ENCODE results near the gene MLLT10. TPM values are rescaled to one million over a fixed set of nuclear protein-coding genes. Genes with fewer than 3 reads are reported as not detected.

The MLLT10 gene
- total RNA-seq, 1 experiment from 2014 or later, result 48.4 TPM

- H3K27me3 ChIP-seq (ENCODE audit: insufficient read depth, low read depth), result no peaks in the 10 kb centered on the region
- H4K20me1 ChIP-seq (ENCODE audit: insufficient read depth), result peaks cover 12% of the 10 kb centered on the region
- H3K4me1 ChIP-seq (replicated peaks; ENCODE audit: insufficient read depth), result peaks cover 14% of the 10 kb centered on the region
- H3K9me3 ChIP-seq (ENCODE audit: insufficient read depth, low read depth), result no peaks in the 10 kb centered on the region
- H3K4me3 ChIP-seq, result no peak overlapping the region
- H3K27ac ChIP-seq, result no peak overlapping the region
- peaks cover 21% of the 10 kb centered on the region; the same call in 1 of the 2 replicates for H3F3A ChIP-seq (ENCODE audit: insufficient read depth, low read depth)
- BruUV-seq (replicated peaks), result no TSS peak
- DNase-seq, result no peak
- TF ChIP-seq, protein P1, sequence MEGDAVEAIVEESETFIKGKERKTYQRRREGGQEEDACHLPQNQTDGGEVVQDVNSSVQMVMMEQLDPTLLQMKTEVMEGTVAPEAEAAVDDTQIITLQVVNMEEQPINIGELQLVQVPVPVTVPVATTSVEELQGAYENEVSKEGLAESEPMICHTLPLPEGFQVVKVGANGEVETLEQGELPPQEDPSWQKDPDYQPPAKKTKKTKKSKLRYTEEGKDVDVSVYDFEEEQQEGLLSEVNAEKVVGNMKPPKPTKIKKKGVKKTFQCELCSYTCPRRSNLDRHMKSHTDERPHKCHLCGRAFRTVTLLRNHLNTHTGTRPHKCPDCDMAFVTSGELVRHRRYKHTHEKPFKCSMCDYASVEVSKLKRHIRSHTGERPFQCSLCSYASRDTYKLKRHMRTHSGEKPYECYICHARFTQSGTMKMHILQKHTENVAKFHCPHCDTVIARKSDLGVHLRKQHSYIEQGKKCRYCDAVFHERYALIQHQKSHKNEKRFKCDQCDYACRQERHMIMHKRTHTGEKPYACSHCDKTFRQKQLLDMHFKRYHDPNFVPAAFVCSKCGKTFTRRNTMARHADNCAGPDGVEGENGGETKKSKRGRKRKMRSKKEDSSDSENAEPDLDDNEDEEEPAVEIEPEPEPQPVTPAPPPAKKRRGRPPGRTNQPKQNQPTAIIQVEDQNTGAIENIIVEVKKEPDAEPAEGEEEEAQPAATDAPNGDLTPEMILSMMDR (conservative IDR thresholded peaks at IDR 0.05), result no peak
- TF ChIP-seq EZH2 (IDR thresholded peaks at IDR 0.05; ENCODE audit: low read depth), result no peak
- no peak overlapping the region for H2AFZ ChIP-seq
- H3K79me2 ChIP-seq (ENCODE audit: low read depth), result no peaks in the 10 kb centered on the region
- H3K9me2 ChIP-seq (ENCODE audit: insufficient read depth), result no peaks in the 10 kb centered on the region
- ChIA-PET CTCF (no interaction called here), POLR2A (ENCODE audit: unreplicated experiment) (no interaction called here)
- intact Hi-C loops (cut with micrococcal nuclease; ENCODE audit: unreplicated experiment), result no loop called here
- H3K4me2 ChIP-seq, result no peak overlapping the region
- no peaks in the 10 kb centered on the region for H3K36me3 ChIP-seq (ENCODE audit: low read depth)
These were observed 193.6 kb downstream of the MLLT10 start for GRCh38 chr10:21727452-21728168.

GRCh38 chr10:21728618-21729017, 194.6 kb downstream of the MLLT10 start:
- no peak for TF ChIP-seq EZH2 (IDR thresholded peaks at IDR 0.05; ENCODE audit: low read depth)
- TF ChIP-seq, protein P1 (conservative IDR thresholded peaks at IDR 0.05), result no peak
- POLR2A ChIA-PET (ENCODE audit: unreplicated experiment), result no interaction called here
- Histone ChIP-seq H3K4me1 (replicated peaks; ENCODE audit: insufficient read depth) (peaks cover 14% of the 10 kb centered on the region), H3K27me3 (ENCODE audit: insufficient read depth, low read depth) (no peaks in the 10 kb centered on the region), H3K9me2 (ENCODE audit: insufficient read depth) (no peaks in the 10 kb centered on the region), H4K20me1 (ENCODE audit: insufficient read depth) (peaks cover 12% of the 10 kb centered on the region), H3K4me3 (no peak overlapping the region), H3K36me3 (ENCODE audit: low read depth) (peaks cover 5% of the 10 kb centered on the region; the same call in 1 of the 2 replicates), H3K79me2 (ENCODE audit: low read depth) (no peaks in the 10 kb centered on the region), H3F3A (ENCODE audit: insufficient read depth, low read depth) (peaks cover 24% of the 10 kb centered on the region; the same call in 1 of the 2 replicates), H3K4me2 (no peak overlapping the region), H3K27ac (no peak overlapping the region), H2AFZ (no peak overlapping the region), H3K9me3 (ENCODE audit: insufficient read depth, low read depth) (no peaks in the 10 kb centered on the region)
- no peak for DNase-seq
- CTCF ChIA-PET, result no interaction called here
- no TSS peak for BruUV-seq (replicated peaks)
- intact Hi-C loops (cut with micrococcal nuclease; ENCODE audit: unreplicated experiment), result no loop called here

DNA sequence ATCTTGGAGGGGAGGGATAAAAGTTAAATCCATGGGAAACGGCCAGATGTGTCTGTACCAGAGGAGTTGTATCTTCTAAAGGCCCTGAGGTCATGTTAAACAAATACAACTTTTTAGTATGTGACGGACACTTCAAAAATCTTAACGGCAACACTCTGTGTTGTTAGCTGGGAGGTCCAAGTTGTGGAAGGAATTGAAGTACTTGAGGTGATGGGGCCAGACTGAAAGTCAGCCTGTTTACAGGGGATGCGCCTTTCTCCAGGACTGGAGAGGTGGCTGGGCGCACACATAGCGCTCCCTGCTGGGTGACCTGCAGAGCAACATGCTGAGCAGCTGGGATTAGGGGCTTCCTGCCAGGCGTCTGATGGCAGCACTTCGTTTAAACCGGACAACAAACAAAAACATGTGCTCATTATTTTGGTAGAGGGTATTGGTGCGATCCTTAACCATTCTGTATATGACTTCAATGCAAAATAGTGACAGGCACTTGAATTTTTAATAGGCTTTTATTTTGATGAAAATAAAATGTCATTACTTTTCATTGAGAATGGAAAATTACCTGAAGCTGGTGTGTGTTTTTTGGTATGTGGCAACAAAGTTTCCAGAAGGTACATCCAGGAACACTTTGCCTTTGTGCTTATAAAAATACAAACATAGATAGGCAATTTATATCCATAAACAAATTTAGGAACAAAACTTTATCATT, 198.2 kb downstream of the MLLT10 start:
- Histone ChIP-seq H3K27ac (no peak overlapping the region), H2AFZ (no peak overlapping the region), H3K36me3 (ENCODE audit: low read depth) (peaks cover 5% of the 10 kb centered on the region; the same call in 1 of the 2 replicates), H3K9me2 (ENCODE audit: insufficient read depth) (no peaks in the 10 kb centered on the region), H4K20me1 (ENCODE audit: insufficient read depth) (no peaks in the 10 kb centered on the region), H3K27me3 (ENCODE audit: insufficient read depth, low read depth) (no peaks in the 10 kb centered on the region), H3K79me2 (ENCODE audit: low read depth) (no peaks in the 10 kb centered on the region), H3F3A (ENCODE audit: insufficient read depth, low read depth) (0 out of 2 replicates have a peak, but pooled peaks cover 5% of the 10 kb centered on the region), H3K9me3 (ENCODE audit: insufficient read depth, low read depth) (no peaks in the 10 kb centered on the region), H3K4me1 (replicated peaks; ENCODE audit: insufficient read depth) (no peaks in the 10 kb centered on the region), H3K4me2 (no peak overlapping the region), H3K4me3 (no peak overlapping the region)
- no TSS peak for BruUV-seq (replicated peaks)
- ChIA-PET POLR2A (ENCODE audit: unreplicated experiment) (no interaction called here), CTCF (no interaction called here)
- intact Hi-C loops (cut with micrococcal nuclease; ENCODE audit: unreplicated experiment), result loop anchor here (1.0 to 5.0 kb wide), 2 partner anchors 234 to 455 kb away; no protein-coding TSS in a partner anchor
- DNase-seq, result no peak
- no peak for TF ChIP-seq EZH2 (IDR thresholded peaks at IDR 0.05; ENCODE audit: low read depth)
- TF ChIP-seq, protein P1 (conservative IDR thresholded peaks at IDR 0.05), result peak; percentile 48

Data from PC-9 (cell line).